NCI-H1092 (cell line): Measurements from ENCODE around the gene CDC14C.
"Not testable (repeated sequence)": the region's sequence is repeated elsewhere in the genome, so short reads cannot be mapped to it uniquely, and the experiment has no call there.

Experiments used
- DNase-seq: peaks from one replicate; lab custom pipeline; 2025; lab: John Stamatoyannopoulos, UW

CDC14C gene

DNA sequence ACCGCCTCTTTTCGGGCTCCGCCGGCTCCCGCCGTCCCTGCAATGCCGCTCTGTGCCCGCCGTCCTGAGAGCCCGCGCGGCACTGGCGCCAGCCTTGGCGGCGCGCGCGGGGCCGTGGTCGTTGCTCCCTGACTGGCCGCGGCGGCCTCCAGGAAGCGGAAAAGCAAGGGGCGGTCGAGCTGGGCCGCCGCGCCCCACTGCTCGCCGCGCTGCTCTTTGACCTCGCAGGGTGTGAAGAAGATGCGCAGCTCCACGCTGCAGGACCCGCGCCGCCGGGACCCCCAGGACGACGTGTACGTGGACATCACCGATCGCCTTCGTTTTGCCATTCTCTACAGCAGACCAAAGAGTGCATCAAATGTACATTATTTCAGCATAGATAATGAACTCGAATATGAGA lies at the start of gene CDC14C:
Gene CDC14C (plus strand): TSS at position 115 of the 400 bp plus-strand sequence. CDS start 126 bp downstream, at position 241.
- DNase-seq, result no peak

DNA sequence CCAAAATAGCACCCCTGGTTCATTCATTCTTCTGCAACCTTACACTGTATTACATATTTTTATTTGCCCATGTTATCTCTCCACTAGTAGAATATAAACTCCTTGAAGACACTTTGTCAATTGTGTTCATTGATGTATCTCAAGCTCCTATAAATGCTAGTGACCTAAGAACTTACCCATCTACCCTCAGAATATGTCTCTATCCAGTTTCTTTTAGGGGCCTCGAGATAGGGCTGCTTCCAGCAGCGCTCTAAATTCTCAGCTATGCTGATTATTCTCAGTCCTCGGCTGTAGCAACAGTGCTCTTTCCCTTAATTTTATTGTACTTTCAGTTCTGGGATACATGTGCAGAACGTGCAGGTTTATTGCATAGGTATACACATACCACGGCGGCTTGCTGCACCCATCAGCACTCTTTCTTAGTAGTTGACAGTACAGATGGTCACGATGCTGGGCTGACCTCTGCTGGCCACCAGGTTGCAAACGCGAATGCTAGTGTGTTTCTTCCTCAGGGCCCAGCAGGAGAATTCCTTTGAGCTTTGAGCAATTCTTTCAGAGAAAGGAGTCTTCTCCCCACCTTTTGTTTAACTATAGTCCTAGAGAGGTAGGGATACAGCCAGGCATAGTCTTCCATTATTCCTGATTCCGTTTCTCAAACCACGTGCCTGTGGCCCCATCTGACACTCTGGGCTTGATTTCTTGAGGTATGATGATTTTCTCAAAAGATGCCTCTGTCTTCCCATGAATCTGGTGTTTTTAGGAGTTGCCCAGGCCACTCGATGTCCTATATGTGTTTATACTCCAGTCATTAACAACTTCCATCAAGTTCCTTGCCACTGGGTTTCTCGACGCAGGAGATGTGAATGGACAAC lies 49.1 kb upstream of the CDC14C start:
- peak; percentile 75 for DNase-seq

DNA sequence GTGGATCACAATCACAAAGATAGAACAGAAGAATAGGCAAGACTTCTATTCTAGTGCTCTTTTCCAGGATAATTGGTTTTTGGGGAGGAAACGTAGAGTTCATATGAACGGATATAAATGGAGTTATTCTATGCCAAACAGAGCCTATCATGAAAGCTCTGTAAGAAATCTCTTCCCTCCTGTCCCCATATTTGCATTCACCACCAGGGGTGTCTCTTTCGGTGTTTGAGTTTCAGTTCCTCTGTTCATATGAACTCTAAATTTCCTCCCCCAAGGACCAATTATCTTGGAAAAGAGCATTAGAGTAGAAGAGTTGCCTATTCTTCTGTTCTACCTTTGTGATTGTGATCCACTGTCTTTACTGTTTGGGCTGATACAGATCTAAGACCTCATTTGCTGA lies 48.3 kb upstream of the CDC14C start:
- no peak for DNase-seq

DNA sequence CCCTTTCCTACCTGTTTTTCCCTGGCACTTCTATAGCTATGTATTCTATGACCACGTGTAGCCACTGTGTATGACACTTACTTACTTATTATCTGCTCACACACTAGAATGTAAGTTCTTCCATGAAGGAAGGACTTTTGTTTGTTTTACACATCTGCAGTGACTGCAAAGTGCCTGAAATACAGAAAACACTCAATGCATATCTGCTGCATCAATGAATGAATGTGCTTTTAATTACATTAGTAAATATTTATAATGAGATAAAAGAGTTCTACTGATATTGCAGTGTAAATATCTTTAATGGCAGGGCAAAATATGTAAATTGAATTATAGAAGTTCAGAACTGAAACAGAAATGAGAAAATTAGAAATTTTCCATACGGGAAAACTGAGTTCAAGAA lies 43.5 kb upstream of the CDC14C start:
- DNase-seq, result no peak

DNA sequence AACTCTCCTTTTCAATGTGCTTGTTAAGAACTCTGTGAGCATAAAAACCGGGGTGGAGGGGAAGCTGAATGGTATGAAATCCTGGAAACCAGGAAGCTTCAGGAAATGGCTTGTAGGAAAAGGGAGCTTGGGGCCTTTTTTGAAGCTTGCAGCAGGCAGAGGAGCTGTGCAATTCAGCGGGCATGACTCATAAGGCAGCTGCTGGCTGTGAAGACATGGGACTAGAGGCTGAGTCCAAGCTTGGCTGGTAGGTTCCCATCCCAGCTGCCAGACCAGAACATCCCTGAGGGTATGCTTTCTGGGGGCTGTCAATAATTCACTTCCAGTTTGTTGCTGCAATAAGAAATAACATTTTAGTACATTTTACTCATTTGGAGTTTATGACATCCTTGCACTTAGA lies 36.8 kb upstream of the CDC14C start:
- no peak for DNase-seq

DNA sequence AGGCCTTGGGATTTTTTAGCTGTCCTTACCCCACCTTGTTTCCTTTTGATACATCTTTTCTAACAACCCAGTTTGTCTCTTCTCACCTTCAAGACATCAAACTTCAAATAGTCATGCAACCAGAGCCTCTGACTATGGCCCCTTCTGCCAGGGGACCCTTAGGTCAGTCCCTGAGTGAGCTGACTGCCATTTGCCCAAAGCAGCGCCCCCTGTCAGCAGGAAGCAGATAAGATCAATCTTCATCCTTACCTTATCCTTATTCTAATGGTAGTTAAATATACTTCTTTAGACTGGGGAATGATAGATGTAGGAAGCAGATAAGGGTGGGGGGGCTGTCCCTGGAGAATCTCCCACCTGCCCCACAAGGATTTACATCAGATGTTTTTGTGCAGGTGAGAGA lies 29.8 kb upstream of the CDC14C start:
- no peak for DNase-seq

DNA sequence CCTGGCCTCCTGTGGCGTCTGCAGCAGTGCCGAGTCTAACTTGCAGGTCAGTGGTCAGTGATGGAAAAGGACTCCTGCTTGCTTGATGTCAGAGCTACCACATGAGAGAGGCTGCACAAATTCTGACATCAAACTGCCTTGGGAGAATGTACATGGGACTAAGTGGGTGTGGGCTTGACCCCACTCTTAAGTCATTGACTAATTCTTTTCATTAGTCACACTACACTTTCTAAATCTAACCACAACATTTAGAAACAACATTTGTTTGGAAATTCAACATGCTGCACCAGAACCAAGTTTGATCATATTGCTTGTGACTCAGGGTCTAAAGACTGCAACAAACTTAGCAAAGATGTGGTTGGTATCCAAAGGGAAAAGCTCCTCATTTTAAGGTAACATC lies 24.4 kb upstream of the CDC14C start:
- no peak for DNase-seq

DNA sequence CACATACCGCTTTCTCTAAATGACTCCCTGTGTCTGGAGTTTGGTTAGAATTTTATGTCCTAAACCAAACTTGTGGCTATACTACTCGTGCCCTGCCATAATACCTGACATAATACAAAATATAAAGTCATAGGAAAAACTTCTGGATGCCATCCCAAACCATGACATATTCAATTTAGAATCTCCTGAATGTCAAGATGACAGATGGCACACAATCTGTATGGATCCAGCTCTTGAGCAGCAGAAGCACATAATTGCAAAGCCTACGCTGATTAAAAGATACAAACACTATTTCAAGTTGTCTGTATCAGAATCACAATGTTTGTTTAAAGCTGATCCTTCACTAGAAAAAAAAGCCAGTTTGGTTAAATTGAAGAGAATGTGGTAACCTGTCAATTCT lies 22.4 kb upstream of the CDC14C start:
- no peak for DNase-seq

DNA sequence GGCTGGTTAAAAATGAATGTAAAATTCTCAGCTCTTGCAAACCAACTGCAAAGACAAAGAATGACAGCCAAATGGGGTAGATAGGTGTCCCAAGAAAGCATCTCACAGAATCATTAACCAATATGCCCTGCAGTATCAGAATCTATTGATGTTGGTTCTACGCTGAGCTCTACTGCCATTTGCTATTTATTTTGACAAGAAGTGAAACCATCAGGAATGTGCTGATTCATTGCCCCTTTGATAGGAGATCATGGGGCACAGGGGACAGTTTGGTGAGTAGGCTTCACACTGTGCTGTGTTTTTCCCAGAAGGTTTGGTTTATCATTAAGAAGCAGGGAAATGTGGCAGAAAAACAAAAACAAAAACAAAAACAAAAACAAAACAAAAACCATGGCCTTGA lies 19.4 kb upstream of the CDC14C start:
- DNase-seq, result no peak

DNA sequence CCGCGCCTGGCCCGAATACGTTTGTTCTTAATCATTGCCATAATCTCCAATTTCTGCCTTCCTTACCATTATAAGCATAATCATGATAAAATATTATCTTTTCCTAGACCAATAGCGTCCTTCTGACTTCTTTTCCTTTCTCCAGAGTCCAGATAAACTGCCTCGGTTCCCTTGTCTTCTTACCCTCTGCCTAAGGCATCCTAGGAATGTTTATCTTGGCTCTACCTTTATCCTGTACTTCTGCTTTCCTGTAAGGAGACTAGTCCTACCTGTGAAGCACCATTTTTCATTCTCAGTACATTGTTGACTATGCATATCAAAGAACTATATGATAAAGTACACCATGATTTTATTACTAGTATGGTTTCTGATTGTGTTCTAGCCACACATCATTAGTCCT lies 18.7 kb upstream of the CDC14C start:
- not testable (repeated sequence) for DNase-seq

DNA sequence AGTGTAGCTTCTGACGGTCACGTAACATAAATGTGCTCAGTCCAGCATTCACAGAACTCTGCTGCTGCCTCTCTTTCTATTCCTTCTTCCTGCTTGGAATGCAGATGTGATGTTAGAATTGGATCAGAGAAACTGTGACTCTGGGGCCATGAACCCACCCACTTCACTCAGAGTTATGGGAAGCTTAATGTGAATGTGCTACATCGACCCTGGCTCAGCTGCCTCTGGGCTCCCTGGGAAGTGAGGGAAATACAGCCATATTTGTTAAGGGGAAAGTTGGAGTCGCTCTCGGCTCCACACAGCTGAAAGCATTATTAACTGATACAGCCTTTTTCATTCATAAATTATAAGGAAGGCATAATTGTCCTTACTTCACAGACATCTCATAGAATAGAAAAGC lies 14.5 kb upstream of the CDC14C start:
- not testable (repeated sequence) for DNase-seq

DNA sequence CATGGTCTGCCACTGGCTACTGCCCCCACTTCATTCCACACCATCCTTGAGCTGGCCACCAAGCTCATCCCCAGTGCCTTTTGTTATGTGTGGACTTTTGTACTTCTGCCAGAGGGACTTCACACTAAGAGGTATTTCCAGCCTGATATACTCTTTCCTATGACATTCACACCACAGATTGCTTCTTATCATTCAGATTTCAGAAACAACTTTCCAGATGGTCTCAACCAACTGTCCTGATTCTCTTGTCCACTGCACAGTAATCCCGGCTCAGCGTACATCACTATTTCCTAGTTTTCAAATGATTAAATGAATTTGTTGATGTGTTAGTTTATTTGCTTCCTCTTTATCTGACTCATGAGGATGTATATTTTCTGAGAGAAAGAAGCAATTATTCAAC lies 7.1 kb downstream of the CDC14C start:
- no peak for DNase-seq

DNA sequence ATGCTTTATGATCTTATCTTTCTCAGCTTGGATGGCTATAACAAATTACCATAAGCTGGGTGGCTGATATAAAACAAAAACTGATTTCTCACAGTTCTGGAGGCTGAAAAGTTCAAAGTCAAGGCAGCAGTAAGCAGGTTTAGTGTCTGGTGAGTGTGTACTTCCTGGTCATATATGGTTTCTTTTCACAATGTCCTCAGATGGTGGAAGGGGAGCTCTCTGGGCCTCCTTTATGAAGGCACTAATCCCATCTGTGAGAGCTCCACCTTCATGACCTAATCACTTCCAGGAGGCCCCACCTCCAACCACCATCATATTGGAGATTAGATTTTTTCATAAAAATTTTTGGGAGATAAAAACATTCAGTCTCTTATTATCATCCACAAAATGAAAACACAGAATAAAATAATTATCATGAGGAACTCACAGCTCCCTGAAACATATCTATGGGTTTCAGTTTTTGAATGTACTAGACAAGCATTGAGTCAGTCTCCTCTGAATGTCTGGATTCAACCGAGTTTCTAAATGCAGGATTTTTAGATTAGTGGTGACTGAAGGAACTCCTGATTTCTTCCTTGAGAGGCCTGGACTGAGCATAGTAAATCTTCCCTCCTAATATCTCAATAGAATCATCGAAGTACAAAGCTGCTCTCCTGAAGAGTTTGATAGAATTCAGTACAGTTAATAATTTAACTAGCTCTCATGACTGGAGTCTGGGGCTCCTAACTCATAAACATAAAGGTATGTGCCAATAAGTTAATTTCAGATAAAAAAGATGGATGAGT lies 8.0 kb downstream of the CDC14C start:
- DNase-seq, result no peak

DNA sequence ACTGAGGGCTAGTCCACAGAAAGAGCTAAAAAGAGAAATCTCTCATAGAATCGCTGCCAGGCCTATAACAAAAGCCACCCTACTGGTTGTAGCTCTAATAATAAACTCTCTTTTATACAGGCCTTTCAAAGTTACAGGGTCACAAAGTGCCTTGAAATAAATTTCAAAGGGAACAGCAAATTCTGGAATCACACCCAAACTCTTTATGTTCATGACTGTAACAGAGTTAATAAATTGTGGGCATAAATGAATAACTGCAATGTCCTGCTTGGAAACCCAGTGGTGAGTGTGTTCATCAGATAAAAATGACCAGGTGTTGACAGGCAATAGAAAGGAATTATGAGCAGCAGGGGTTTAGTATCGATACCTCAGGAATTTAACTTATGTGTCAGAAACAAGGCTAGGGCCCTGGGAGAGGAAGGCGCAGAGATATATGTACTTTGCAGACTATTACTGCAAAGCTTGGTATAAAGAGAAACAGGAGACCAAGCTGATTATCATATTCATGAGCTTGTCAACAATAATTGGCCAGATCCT lies 9.3 kb downstream of the CDC14C start:
- no peak for DNase-seq

DNA sequence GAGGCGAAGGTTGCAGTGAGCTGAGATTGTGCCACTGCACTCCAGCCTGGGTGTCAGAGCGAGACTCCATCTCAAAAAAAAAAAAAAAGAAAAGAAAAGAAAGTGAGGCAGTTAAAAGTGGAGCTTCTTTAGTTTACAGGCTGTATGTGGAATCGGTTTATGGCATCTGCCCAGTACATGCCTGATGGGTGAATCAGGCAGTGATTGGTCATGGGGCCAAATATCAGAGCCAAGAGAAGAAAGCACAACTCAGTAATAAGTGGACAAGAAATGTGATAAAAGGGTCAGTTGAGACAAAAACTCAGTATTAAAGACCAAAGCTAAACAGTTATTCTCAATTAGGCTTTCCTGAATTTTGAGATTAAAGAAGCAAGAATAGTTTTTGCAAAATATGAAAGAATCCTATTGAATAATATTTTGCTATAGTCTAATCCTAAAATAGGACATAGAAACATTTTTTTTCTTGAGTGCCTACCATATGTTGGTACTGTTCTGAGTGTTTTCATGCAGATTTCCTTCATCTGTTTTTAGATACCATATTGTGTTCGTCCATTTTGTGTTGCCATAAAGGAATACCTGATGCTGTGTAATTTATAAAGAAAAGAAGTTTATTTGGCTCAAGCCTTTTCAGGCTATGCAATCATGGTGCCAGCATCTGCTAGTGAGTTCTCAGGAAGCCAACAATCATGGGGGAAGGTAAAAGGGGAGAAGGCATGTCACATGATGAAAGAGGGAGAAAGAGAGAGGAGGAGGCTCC lies 14.4 kb downstream of the CDC14C start:
- DNase-seq, result no peak

DNA sequence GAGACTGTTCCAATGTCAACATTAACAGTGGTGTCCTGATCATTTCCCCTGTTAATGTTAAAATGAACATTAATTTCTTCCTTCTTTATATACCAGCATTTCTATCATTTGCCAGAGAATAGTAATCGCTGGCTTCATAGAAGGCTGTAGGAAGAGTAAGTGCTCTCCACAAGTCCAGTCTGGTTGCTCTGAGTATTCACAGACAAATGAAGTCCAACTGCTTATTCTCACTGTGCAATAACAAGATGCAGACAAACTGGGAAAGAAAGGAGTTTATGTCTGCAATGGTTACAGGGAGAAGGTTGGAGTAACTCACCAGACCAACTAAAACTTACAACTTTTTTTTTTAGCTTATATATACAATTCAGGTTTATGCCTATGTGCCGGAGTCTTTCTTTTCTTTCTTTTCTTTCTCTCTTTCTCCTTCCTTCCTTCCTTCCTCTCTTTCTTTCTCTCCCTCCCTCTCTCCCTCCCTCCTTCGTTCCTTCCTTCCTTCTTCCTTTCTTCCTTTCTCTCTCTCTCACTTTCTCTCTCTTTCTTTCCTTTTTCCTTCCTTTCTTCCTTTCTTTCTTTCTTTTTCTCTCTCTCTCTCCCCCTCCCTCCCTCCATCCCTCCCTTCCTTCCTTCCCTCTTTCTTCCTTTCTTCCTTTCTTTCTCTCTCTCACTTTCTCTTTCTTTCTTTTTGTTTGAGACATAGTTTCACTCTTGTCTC lies 19.1 kb downstream of the CDC14C start:
- no peak for DNase-seq

DNA sequence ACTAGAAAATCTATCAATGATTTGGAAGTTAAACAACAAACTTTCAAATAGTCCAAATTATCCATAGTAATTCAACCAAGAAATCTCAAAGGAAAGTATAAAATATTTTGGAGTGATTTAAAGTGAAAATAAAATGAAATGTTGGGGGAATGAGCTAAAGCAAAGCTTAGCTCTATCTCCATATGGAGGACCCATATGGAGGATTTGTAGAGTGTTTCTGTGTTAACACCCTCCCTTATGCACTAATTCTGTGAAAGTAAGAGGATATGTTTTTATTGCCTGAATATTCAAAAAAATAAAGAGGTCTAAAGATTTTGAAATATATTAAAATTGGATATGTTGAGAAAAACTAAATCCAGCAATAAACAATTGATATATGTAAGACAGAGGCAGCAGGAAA lies 31.6 kb downstream of the CDC14C start:
- no peak for DNase-seq

DNA sequence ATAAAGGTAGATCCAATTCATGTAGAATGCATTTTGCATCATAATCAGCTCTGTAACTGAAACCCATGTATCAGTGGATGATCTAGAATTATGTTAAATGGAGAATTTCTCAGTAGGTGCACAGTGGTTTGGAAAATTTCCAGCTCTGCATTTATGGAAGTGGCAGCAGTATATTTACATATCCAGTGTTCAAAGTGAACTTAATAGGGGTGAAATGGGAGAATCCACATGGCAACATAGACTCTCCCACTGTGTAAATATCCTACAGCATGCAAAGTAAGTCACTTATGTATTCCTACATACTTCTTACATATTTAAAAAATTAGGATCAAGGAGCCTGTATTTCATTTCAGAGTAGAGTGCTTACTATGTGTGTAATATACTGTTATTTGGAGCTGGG lies 35.3 kb downstream of the CDC14C start:
- DNase-seq, result peak; percentile 24

DNA sequence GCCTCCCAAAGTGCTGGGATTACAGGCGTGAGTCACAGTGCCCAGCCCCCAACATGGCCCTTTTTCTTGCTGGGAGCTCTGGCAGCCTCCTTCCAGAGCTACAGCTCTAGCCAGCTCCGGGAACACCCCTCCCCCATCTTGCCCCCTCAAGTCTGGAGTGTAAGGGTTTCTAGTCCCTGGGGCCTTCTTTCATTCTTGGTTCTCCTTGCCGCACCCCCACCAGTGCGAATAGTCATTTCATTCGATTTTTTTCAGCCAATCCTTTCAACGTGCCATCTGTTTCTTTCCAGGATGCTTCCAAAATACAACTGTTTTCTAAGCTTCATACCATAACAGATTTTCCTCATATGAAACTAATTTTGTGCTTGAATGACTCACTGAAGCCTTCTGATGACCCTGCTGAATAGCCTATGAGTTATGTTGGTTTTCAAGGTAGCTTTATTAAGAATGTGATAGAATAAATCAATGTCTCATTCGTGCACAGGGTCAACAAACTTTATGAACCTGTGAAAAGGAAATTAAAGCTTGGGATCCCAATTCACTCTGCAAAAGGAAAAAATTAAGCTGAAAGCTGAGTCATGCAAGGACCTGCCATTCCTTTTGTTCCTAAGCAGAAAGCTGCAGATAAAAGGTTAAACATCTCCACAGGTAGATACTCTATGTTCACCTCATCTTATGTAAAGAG lies 38.6 kb downstream of the CDC14C start:
- DNase-seq, result no peak

DNA sequence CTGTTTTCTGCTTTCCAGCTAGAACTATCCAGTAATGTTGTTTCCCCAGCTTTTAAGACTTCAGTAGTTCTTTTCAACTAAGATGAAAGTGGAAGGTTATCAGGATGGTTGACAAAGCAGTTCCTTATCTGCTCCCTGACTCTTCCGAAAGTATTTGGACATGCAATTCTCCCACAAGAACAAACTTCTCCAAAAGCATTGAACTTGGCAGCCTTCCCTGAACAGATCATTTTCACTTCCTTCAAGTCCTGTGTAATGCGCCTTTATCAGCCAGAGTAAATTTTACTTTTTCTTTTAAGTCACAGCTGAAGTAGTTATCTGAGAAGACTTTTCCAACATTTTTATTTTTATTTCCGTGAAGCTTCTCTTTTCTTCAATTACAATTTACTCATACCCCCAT lies 39.7 kb downstream of the CDC14C start:
- no peak for DNase-seq

DNA sequence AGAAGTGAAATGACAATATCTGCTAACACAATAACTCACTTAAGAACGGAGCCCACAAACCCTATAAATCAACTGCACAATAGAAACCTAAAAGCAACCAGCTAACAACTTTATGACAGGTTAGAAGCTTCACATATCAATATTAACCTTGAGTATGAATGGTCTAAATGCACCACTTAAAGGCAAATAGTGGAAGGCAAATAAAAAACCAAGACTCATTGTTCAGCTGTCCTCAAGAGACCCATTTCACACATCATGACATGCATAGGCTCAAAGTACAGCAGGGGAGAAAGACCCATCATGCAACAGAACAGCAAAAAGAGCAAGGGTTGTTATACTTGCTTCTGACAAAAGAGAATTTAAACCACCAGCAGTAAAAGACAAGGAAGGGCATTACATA lies 46.8 kb downstream of the CDC14C start:
- DNase-seq, result no peak
